GM06990 (cell line): Measurements from ENCODE around the gene ZDHHC12.

Experiments
- DNase-seq: peaks from one replicate; pipeline ENCODE4 v3.0.0-alpha.2; 2011; ENCODE audit not compliant: insufficient read length; ENCODE audit errors: extremely low read depth
- H3K27me3 ChIP-seq: replicated peaks from 2 replicates; pipeline ENCODE4 v1.6.0; 2011; ENCODE audit warnings: low read length; ENCODE audit not compliant: control insufficient read depth, insufficient read depth
- H3K36me3 ChIP-seq: 2 replicates; pipeline ENCODE4 v1.5.1; 2011; ENCODE audit warnings: low read length; ENCODE audit not compliant: control insufficient read depth, insufficient read depth
- H3K4me3 ChIP-seq: replicated peaks from 2 replicates; pipeline ENCODE4 v1.5.1; 2011; ENCODE audit warnings: low read depth, mild to moderate bottlenecking, control low read depth, low read length
- TF ChIP-seq, protein P1 (sequence below): IDR thresholded peaks from 2 replicates; pipeline ENCODE4 v1.5.1; 2011; ENCODE audit warnings: low read length, control low read depth, mild to moderate bottlenecking, inconsistent platforms; ENCODE audit not compliant: insufficient read depth, poor library complexity, severe bottlenecking

The ZDHHC12 gene

DNA sequence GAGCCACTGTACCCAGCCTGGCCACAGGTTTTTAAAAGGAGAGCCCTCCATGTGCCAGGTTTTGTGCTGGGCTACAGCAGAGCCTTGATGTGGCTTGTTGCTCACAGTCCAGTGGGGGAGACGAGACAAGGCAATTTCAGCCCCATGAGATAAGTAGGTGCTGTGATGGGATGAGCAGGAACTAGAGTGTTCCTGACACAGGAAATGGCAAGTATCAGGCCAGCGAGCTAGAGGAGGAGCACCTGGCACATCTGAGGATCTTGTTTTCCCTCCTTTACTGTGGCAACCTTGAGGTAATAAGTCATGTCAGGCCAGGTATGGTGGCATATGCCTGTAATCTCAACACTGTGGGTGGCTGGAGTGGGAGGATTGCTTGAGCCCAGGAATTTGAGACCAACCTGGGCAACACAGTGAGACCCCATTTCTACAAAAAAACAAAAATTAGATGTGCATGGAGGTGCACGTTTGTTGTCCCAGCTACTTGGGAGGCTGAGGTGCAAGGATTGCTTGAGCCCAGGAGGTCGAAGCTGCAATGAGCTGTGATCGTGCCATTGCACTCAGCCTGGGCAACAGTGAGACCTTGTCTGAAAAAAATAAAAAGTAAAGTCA is 3.8 kb upstream of the ZDHHC12 start:
- peaks cover 3% of the 10 kb centered on the region for H3K36me3 ChIP-seq
- TF ChIP-seq, protein P1, sequence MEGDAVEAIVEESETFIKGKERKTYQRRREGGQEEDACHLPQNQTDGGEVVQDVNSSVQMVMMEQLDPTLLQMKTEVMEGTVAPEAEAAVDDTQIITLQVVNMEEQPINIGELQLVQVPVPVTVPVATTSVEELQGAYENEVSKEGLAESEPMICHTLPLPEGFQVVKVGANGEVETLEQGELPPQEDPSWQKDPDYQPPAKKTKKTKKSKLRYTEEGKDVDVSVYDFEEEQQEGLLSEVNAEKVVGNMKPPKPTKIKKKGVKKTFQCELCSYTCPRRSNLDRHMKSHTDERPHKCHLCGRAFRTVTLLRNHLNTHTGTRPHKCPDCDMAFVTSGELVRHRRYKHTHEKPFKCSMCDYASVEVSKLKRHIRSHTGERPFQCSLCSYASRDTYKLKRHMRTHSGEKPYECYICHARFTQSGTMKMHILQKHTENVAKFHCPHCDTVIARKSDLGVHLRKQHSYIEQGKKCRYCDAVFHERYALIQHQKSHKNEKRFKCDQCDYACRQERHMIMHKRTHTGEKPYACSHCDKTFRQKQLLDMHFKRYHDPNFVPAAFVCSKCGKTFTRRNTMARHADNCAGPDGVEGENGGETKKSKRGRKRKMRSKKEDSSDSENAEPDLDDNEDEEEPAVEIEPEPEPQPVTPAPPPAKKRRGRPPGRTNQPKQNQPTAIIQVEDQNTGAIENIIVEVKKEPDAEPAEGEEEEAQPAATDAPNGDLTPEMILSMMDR, result no peak
- no peaks in the 10 kb centered on the region for H3K27me3 ChIP-seq
- no peak overlapping the region for H3K4me3 ChIP-seq
- DNase-seq, result no peak

DNA sequence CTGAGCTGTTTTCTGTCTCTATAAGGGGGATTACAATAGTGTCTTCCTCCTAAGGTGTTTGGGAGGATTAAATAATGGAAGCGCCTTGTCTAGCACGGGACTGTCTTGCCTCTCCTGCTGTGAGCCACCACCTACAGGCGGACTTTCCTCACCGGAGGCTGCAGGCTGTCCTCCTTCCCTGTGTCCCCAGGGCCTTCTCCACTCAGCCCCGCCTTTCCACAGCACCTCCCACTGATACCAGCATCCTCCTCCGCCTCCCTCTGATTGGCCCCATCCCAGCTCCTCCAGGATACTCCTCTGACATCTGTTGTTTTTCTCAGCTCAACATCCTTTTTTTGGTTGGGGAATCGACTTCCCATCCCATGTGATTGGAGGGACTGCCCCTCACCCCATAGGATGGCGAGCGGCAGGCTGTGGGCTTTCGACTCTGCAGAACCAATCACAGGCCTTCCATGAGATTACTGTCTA is 851 bp upstream of the ZDHHC12 start:
- Histone ChIP-seq H3K36me3 (peaks cover 14% of the 10 kb centered on the region), H3K4me3 (peak overlapping the region; percentile 66), H3K27me3 (no peaks in the 10 kb centered on the region)
- TF ChIP-seq, protein P1, result no peak
- peak; percentile 46 for DNase-seq

DNA sequence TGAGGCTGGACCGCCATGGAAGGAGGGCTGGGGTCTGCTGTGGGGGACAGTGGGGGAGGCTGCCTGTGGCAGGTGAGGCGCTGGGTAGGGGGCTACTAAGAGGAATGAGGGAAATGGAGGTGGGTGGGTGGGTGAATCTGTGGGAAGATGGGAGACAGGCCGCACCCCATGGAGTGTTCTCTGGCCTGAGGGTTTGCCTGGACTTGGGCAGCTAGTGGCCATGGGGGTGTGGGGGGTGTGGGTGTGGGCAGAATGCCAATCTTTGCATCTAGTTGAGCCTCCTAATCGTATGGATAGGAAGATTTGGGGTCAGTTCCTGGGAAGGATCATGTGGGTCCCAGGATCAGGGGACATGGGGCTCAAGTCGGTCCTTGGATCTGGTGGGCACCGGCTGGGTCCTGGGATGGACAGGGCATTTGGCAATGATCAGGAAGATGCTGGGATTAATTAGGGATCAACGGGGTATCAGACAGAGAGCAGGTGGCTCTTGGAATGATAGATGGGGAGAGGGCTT is 518 bp downstream of the ZDHHC12 start:
- Histone ChIP-seq H3K4me3 (peak overlapping the region; percentile 99), H3K36me3 (peaks cover 13% of the 10 kb centered on the region), H3K27me3 (no peaks in the 10 kb centered on the region)
- TF ChIP-seq, protein P1, result no peak
- no peak for DNase-seq

DNA sequence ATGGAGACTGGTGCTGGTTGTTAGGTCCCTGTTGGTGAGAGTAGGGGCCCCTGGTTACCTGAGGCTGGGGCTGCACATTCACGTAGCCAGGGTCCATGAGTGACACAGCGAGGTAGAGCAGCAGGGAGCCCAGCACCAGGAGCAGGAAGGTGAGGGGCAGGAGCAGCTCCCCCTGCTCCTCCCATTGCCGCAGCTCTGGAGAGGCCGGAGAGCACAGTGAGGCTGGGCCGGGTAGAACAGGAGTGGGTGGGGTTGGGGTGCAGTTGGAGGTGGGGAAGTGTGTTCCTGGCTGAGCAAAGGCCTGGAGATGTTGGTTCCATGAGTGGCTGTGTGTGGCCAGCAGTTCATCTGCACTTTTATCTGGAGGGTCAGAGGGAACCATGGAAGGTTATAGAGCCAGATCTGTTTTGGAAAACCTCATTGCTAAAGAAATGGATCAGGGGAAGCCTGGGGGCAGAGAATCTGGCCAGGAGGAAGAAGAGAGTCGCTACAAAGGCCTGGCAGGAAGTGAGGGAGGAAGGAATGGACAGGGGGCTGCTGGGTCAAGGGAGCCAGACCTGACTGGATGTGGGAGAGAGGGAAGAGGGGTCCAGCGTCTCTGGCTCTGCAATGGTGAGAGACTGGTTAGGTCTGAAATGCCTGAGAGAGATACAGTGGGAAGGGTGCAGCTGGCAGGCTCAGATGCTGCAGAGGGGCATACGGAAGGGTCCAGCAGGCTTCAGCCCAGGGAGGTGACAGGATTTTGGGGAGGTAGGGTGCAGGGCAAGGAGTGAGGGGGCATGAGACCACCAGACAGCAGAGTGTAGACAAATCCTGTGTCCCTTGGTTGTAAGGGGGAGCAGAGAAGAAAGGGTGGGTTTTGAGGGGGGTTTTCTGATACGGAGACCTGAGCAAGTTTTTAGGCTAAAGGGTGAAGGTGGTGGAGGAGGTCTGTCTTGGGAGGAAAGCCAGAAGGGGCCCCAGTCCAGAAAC is 1.3 kb downstream of the ZDHHC12 start:
- DNase-seq, result no peak
- H3K27me3 ChIP-seq, result no peaks in the 10 kb centered on the region
- TF ChIP-seq, protein P1, result no peak
- peaks cover 13% of the 10 kb centered on the region for H3K36me3 ChIP-seq
- H3K4me3 ChIP-seq, result peak overlapping the region; percentile 99

DNA sequence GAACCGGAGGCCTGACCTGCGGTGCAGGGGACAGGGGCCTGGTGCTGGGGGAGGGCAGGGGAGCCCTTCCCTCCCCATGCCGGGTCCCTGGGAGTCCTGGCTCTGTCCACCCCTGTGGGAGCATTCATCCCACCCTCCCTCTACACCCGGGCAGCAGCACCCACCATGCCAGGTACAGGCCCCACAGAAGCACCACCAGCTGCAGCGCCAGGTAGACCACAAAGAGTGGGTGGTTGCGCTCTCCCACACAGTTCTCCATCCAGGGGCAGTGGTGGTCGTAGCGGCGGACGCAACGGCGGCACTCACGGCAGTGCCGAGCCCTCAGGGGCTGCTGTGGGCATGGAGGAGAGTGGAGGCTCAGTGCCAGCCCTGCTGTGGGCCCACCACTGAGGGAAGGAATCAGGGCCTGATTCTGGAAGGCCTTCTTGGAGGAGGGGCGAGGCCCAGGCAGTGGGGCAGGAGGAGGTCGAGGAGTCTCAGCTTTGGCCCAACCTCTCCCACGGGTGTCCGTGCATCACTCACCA is 2.4 kb downstream of the ZDHHC12 start:
- Histone ChIP-seq H3K27me3 (no peaks in the 10 kb centered on the region), H3K36me3 (peaks cover 13% of the 10 kb centered on the region), H3K4me3 (no peak overlapping the region)
- no peak for DNase-seq
- TF ChIP-seq, protein P1, result no peak
